ENCODE data around the gene HAUS7.

DNA sequence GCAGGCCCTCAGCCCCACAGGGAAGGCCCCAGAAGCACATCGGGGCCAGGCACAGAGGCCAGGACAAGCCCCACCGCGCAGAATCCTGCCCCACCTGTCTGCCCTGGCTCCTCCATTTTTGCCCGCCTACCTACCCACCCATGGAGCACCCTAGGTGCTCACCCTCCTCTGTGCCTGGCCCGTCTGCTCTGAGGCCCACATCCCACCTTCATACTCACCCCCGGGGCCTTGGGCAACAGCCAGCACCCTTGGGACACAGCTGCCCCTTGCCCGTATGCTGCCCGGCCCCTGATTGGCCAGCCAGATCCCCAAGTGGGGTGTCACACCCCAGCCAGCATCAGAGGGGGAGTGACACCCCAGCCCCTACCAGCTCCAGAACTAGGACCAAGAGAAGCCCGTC, 13.7 kb downstream of the HAUS7 start:
- no peak for TF ChIP-seq CTCF (IDR thresholded peaks at IDR 0.05)
- no peak for TF ChIP-seq POLR2A (IDR thresholded peaks at IDR 0.05)

All from breast epithelium (tissue), 3 donors.